DOHH2 (cell line): Measurements from ENCODE around the gene COL20A1.

ENCODE experiments used
- CTCF ChIP-seq: fragments of 200-600 bp; sonication (generic); IDR thresholded peaks from one replicate; pipeline ENCODE4 v1.5.1; 2014; ENCODE audit warnings: antibody characterized with exemption, mild to moderate bottlenecking, low read depth, low read length; ENCODE audit not compliant: poor library complexity, severe bottlenecking
- EZH2phosphoT487 ChIP-seq: fragments of 200-600 bp; sonication (generic); IDR thresholded peaks from 2 replicates; pipeline ENCODE4 v1.6.1; 2017; ENCODE audit warnings: borderline replicate concordance, mild to moderate bottlenecking, antibody characterized with exemption, low read length, moderate library complexity, mixed read lengths

- no peak for TF ChIP-seq CTCF
- TF ChIP-seq EZH2phosphoT487, result no peak
Measured at GRCh38 chr20:63311833-63312243, 18.9 kb downstream of the COL20A1 start.
